Suppressor macrophage (primary cell): ENCODE measurements around the gene CH25H.
"Not testable (repeated sequence)": the region's sequence is repeated elsewhere in the genome, so short reads cannot be mapped to it uniquely, and the experiment has no call there.

Source experiments
- DNase-seq, 4 experiments: peaks; one replicate each; pipeline ENCODE4 v3.0.0-alpha.2; 2020 to 2022
- total RNA-seq, 17 experiments: gene quantifications; one replicate each; lab custom pipeline; 2026; ENCODE audit warnings: mixed read lengths in 6 of 17, inconsistent platforms in 3 of 17; lab: John Stamatoyannopoulos, UW

CH25H gene, protein sequence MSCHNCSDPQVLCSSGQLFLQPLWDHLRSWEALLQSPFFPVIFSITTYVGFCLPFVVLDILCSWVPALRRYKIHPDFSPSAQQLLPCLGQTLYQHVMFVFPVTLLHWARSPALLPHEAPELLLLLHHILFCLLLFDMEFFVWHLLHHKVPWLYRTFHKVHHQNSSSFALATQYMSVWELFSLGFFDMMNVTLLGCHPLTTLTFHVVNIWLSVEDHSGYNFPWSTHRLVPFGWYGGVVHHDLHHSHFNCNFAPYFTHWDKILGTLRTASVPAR
- 0.05 to 12.1 (median 0.77) reads per million in 17 experiments for total RNA-seq

DNA sequence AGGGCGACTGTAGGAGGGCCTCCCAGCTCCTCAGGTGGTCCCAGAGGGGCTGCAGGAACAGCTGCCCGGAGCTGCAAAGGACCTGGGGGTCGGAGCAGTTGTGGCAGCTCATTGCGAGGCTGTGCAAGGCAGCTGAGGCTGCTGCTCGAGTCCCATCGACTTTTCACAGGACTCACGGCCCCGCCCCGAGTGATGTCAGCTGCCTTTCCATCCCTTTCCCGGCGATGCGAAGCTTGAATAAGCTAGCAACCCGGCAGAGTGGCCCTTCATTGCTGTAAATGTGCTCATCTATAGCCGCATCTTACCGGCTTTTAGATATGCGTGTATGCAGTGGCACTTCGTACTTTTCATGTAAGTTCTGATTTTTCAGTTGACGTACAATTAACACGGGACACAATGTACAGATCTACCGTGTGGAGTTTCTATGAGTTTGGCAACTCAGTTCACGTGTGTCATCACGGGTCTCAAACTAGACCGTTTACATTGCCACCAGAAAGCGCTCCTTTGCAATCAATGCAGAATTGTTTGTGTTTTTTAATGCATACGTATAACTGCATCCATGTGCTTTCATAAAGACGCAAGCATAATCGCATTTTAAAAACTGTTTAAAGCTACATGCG lies at the start of gene CH25H:
Gene CH25H (minus strand): TSS at position 137 of the 620 bp plus-strand sequence. CDS start 25 bp downstream, at position 112.
- DNase-seq, result peak; percentile 66 to 74 (median 71)

DNA sequence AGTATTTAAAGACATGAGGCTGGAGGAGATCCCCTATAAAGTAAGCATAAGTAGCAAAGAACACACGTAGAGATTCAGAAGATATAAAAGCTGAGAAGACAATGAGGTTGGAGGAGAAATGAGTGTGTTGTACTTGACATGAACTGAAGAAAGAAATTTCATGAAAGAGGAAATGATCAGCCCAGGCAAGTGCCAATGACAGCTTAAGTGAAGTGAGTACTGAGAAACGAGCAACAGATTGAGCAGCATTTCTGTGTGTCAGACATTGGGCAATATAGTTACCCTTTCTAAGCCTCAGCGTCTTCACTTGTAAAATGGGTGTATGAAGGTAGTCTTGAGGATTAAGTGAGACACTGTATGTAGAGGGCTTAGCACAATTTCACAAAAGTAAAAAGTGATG lies 49.2 kb upstream of the CH25H start:
- peak; percentile 50 to 82 (median 71) for DNase-seq

DNA sequence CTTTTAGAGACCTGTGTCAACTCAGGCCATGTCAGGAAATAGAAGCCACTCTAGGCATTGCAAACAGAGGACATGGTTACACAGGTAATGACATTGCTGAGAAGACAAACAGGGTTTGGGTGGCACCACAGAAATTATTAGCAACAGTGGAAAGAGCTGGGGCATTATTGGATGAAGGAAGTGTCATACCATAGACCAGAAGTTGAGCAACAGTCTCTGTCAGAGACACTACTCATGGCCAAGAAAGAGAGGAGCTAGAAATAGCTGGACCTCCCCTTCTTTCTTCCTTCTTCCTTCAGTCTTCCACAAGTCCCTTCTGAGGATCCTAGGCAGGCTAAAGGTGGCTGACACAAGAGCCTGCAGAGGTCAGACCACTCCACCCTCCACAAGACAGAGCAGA lies 48.7 kb upstream of the CH25H start:
- peak; percentile 36 to 74 (median 64) for DNase-seq

DNA sequence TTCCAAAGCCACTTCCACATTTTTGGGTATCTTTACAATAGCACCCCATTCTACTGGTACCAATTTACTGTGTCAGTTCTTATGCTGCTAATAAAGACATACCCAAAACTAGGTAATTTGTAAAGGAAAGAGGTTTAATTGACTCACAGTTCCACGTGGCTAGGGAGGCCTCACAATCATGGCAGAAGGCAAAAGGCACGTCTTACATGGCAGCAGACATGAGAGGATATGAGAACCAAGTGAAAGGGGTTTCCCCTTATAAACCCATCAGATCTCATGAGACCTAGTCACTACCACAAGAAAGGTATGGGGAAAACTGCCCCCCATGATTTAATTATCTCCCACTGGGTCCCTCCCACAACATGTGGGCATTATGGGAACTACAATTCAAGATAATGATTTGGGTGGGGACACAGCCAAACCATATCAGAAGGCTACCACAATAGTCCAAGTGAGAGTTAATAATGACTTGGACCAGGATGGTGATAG lies 48.0 kb upstream of the CH25H start:
- peak in 2 of 4 experiments; percentile 12 to 39 for DNase-seq

DNA sequence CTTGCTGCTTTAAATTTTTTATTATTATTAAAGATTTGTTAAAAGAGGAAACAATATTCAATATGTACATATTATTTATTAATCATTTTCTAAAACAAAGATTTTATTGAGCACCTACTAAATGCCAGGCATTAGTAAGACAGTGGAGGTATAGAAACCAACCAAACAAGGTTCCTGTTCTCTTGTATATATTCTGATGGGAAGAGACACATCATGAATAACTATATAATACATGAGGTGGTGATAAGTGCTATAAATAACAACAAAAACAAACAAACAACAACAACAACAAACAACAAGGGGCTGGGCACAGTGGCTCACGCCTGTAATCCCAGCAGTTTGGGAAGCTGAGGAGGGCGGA lies 45.1 kb upstream of the CH25H start:
- DNase-seq, result no peak

DNA sequence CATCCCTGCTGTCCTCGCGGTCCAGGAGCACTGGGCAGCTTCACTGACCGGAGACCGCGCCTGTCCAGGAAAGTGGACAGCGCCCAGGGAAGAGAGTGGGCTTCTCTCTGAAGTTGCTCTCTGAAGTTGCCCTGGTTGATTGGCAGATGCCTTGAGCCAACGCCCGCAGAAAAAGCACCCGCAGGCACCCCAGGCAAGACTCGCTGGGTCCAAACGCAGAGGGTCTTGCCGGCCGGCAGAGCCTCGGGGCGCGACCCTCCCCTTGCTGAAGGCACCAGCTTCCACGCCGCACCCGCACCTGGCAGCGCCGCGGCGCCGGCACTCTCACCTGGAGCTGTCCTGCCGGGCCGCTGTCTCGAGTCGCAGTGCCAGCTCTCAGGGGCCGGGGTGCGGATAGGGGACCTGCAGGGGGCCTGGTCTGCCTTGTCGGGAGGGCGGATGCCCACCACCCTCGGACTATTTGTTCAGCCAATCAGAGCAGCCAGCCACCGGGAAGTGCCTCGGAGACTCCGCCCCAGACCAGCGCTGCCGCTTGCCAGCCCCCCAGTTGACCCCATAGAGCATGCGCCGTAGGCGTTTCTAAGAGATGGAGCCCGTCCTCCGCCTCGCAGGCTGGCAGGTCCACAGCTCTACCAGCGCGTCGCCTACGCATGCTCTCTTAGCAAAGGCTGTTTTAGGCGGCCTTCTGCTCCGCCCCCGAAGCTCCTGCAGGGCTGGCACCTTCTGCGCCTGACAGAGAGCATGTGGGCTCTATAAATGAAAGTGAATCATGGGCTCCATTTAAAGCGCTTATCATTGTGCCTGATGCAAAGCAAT lies 44.5 kb upstream of the CH25H start, which contains the start of gene LIPA:
Gene LIPA (minus strand): TSS at position 367 of the 816 bp plus-strand sequence. CDS start 4,127 bp downstream, outside the sequence.
- peak; percentile 98 to 100 (median 100) for DNase-seq

DNA sequence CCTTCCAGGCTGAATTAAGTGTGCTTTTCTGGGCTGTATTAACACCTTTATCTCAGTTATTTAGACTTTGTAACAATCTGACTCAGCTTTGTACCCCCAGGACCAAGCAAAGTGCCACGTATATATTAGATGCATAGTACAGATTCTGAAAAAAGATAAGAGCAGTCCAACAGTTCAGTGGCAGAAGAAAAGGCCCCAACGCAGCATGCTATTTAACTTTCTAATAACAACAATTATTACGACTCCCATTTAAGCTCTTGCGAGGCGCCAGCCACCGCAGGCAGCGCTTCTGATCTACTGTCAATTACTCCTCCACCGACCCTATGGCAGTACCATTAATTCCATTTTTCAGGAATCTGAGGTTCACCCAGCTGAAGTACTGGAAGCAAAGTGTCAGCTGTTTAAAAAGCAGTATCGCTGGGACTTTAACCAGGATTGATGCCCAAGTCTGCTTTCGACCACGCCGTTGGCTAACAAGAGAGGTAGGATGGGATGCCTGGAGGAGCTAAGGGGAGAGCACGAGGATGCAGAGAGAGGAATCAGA lies 43.8 kb upstream of the CH25H start:
- DNase-seq, result no peak

DNA sequence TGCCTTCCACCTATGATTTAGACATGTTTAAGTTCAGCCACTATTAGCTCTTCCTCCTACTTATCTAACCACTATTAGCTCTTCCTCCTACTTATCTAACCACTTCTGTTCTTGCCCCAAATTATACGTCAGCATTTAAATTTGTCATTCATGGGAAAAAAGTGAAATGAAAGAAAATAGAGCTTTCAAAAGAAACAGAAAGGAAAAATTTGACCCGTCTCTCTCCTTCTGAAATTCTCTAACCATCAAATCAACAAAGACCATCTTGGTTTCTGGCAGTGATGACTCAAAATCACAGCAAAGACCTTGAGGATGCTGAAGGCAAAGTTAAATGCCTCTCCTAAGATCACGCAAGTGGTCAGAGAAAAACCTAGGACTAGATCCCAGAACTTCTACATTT lies 41.9 kb upstream of the CH25H start:
- peak in 3 of 4 experiments; percentile 11 to 63 (median 58) for DNase-seq

DNA sequence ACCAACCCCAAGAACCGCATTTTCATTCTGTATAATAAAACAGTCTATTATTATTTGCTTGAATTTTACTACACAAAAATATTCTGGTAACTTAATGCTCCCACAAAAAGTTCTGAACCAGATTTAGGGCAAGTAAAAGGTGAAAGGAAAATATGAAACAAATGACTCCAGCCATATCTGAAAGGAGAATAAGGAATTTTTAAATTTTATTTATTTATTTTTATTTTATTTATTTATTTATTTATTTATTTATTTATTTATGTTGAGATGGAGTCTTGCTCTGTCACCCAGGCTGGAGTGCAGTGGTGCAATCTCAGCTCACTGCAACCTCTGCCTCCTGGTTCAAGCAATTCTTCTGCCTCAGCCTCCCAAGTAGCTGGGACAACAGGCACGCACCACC lies 40.5 kb upstream of the CH25H start:
- not testable (repeated sequence) for DNase-seq

DNA sequence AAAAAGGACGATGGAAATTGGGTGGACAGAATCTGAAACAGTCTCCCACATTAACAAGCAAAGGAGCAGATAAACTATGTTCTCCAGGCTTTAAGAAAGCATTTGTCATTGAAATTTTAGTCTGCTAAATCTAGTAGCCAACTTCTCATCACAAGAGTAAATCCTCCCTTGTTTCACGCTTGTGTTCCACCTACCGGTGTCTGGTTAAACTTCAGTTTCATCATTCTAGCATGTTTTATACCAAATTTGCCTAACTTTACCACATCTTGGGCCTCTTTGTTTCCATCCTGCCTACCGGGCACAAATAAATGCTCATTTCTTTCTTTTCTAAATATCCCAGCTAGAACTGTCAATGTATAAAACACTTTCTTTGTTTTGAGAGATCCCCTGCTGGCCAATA lies 38.7 kb upstream of the CH25H start:
- peak in 2 of 4 experiments; percentile 36 to 55 for DNase-seq

DNA sequence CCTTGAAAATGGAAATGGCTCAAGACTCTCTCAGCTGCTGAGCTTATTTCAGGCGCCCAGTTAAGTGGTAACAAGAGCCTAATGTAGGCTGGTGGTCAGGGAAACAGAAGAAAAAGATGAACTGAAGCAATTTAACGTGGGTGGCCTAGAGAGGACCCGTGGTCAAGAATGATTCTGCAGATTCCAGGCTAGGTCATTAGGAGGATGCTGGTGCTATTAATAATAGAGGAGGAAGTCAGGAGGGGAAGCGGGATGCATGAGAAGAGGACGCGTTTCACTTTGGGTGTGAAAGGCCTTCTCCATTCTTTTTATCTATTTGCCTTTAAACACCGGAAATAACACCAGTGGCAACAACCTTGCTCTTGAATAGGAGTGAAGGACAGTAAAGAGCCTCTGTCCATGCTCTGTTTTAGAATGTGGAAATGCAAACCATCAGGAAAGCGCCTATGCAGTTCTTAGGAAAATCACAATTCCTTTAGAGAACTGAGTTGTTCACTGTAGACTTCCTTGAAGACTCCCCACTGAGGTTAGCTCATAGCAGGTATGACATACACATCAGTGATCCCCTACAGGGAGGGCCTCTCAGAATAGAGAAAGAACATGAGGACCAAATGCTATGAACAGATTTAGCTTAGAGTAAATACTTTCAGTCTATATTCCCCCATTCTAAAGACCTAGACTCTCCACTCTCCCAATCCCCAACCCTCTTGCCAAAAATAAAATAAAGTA lies 35.9 kb upstream of the CH25H start:
- peak; percentile 88 to 98 (median 94) for DNase-seq

DNA sequence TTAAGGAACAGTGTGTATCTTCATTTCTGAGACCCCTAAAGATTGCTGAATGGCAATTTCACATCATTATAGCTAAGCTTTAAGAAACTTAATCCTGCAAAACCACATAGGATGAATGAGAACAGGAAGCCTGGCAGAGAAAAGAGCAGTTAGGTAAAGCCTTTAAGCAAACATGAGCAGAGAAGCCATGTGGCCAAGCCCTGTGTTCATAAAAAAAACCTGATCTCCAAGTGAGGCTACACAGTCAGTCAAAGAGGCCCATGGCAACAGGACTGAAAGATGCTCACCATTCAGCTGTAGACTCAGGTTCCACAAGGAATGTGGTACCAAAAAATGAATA lies 35.2 kb upstream of the CH25H start:
- peak in 1 of 4 experiments; percentile 34 for DNase-seq

DNA sequence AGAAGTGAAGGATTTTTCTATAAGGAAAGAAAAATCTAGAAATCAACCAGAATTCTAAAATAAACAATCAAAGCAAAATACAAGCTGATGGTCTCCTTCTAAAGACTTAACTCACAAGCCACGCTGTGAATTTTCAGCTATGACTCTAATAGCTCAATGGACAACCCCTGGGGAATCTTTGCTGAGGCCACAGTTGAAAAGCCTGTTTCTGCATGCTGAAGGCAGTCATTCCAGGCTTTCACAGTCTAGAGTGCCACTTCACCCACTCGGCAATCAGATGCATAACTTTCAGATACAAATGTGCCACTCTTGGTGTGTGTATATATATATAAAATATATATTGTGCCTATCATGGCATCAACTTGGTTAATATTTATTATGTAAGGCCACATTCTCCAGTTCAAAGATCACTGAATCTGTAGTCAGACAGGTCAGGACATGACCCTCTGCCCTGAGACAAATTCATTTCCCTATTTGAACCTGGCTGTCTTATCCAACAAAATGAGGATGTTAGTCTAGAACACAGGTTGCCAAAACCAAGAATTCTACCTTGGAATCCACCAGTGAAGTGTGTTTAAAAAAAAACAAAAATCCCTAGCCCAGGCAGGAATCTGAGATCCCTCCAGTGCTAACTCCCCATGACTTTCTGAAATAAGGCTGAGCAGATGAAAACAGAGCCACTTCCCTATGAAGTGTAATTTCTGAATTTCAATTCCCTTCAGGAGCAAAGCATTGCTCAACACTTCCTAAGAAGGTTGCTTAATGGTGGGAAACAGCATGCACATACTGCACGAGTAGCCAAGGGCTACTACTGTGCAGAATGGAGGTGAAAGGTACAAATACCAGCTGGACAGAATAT lies 34.6 kb upstream of the CH25H start:
- peak; percentile 74 to 95 (median 86) for DNase-seq

DNA sequence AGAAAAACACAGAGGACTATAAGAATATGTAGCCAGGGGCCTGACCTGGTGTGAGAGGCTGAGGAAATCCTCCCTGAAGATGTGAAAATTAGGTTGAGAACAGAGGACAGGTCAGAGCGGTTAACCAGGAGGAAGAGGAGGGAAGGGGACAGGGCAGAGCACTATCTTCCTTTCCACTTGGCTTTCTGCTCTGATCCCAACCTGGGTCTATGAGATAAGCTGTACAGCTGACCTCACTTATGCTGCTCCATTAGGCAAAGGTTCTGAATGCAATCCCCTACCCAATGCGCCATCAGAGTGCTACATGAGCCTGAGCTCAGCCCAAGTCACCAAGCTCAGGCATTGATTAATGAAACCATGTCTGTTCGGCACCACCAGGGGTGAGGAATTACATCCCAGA lies 33.9 kb upstream of the CH25H start:
- DNase-seq, result peak in 2 of 4 experiments; percentile 12 to 20

DNA sequence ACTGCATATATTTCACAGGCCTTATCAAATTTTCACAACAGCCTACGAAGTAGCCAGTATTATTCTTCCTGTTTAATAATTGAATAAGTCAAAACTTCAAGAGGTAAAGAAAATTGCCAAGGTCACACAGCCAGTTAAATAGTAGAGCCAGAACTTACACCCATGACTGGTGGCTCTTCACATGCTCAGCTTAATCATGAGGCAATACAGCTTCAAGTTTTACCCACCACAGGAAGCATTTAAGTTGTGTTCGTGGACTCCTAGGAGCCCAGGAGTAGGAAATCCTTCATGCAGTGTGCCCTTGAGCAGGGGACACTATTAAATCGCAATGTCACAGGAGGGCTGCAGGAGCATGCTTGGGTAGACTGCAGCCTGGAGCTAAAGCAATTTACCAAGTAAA lies 33.4 kb upstream of the CH25H start:
- peak in 3 of 4 experiments; percentile 39 to 65 (median 51) for DNase-seq

DNA sequence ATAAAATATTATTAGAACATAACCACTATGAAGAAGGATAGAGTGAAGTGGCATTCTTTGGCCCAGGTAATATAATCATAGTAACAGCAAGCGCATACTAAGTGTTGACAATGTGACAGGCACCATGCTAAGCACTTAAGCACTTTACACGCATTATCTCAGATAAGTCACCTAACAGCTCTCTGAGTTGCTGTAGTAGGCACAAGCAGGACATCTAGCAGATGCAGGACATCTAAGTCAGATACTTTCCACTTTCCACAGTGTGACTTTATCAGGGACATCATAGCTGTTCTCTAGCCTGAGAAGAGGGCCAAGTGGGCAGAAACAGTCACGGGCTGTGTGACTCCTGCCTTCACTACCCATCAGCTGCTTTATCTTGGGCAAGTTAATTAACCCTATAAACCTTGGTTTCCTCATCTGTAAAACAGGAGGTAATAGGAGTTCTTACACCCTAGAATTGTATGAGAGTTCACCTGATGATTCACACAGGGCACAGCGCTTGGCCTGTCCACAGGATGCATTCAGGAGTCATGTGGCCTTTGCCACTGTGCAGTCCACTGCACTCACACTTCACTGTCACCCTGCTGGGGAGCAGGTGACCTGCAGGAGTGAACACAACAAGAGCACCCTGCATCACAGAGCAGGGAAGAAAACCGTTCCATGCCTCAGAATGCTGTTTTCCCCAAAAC lies 32.0 kb upstream of the CH25H start:
- peak; percentile 45 to 75 (median 62) for DNase-seq

DNA sequence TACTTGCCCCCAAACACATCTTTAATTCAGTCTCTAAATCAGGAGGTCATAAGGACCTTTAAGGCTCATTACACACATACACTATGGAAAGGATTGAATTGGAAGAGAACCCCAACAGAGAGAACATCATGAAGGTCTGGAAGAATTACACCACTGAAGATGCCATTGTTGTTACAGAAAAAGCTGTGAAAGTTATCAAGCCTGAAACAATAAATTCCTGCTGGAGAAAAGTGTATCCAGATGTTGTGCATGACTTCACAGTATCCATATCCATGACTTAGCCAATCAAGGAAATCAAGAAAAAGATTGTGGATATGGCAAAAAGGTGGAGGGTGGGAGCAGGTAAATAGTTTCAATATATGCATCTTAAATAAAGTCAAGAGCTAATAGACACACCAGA lies 30.7 kb upstream of the CH25H start:
- no peak for DNase-seq

DNA sequence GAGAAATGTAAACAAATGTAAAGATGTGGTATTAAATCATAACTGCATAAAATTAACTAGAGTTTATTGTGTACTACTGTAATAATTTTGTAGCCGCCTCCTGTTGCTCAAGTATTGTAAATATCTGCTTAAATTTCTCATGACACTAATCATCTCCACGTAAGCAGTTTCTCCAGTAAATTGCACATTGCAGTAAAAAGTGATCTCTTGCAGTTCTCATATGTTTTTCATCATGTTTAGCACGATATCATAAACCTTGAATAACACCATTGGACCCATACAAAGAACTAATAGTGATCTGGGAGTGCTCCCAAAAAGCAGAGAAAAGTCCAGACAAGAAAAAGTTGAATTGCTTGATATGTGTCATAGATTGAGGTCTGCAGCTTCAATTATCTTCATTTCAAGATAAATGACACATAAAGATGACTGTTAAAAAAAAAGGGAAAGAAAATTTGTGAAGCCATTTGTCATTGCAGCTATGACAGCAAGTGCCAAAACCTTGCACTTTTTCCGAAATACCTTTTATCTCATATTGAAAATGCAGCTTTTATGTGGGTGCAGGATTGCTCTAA lies 29.2 kb upstream of the CH25H start:
- DNase-seq, result peak in 2 of 4 experiments; percentile 63 to 71

DNA sequence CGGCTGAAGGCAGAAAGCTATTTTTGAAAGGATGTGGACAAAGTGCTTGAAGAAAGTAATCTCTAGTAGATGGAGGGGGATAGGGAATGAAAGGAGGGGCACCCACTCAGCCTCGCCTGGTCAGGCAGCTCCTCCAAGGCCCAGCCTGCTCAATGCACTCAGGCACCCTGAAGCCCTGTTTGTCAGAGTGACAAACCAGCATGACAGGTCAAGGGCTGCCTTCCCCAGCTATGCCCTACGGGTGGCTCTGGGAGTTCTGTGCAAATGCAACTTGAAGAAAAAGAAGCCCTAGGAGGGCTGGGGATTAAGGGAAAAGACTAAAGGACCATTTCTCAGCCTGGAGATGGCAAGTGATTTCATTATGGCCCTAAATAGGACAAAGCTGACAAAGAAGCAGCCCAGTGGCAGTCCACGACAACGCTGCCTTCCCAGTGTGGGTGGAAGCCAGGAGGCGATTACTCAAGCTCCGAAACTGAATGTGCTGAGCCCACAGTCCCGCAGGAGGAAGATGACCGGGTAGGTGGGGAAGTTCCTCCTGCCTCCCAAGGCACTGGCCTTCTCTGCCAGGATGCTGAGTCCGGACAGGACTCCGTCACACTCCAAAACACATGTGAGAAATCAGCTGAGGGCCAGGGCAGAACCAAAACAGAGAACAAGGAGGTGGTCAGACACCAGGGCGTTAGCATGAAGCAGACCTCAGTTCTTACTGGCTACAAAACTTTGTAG lies 28.1 kb upstream of the CH25H start:
- peak; percentile 94 to 99 (median 97) for DNase-seq
